Measurements from ENCODE around the gene XRCC1. TPM values are rescaled to one million over a fixed set of nuclear protein-coding genes. Genes with fewer than 3 reads are reported as not detected.

The XRCC1 gene
- total and polyA plus RNA-seq, 10 of the 15 experiments (the other 5 are each of a cell fraction or from before 2014, with no cell fraction given) = 2.0 to 51.1 (median 33.7) TPM

GRCh38 chr19:43498233-43498842, 77.0 kb downstream of the XRCC1 start:
- CTCF ChIA-PET = interaction anchor here (1.0 to 2.4 kb wide), 2 partner anchors 21 to 311 kb away, joined by 3 to 7 read pairs; no protein-coding TSS in a partner anchor
- in situ Hi-C loops (cut with MboI) = no loop called here
- TF ChIP-seq RFX5 (IDR thresholded peaks at IDR 0.05; ENCODE audit: low read depth, low read length) (no peak), CHD2 (IDR thresholded peaks at IDR 0.05; ENCODE audit: borderline replicate concordance, low read depth, low read length) (no peak), SPI1 (IDR thresholded peaks at IDR 0.05; ENCODE audit: borderline replicate concordance, insufficient read depth, low read depth, low read length) (no peak), SMC3 (IDR thresholded peaks at IDR 0.05; ENCODE audit: borderline replicate concordance, low read length) (no peak), IKZF2 (IDR thresholded peaks at IDR 0.05) (no peak), KAT2A (conservative IDR thresholded peaks at IDR 0.05; ENCODE audit: control insufficient read depth, low read depth, low read length) (no peak), TAF1 (IDR thresholded peaks at IDR 0.05; ENCODE audit: borderline replicate concordance, low read depth, low read length) (no peak), ZBTB33 (IDR thresholded peaks at IDR 0.05) (no peak), POLR2AphosphoS5 (IDR thresholded peaks at IDR 0.05; ENCODE audit: low read length) (no peak), CREM (IDR thresholded peaks at IDR 0.05; ENCODE audit: low read depth) (no peak), RB1 (IDR thresholded peaks at IDR 0.05; ENCODE audit: borderline replicate concordance) (no peak), CHD4 (IDR thresholded peaks at IDR 0.05) (no peak), KLF5 (IDR thresholded peaks at IDR 0.05; ENCODE audit: partially characterized antibody) (no peak)
- TF ChIP-seq, protein P1, sequence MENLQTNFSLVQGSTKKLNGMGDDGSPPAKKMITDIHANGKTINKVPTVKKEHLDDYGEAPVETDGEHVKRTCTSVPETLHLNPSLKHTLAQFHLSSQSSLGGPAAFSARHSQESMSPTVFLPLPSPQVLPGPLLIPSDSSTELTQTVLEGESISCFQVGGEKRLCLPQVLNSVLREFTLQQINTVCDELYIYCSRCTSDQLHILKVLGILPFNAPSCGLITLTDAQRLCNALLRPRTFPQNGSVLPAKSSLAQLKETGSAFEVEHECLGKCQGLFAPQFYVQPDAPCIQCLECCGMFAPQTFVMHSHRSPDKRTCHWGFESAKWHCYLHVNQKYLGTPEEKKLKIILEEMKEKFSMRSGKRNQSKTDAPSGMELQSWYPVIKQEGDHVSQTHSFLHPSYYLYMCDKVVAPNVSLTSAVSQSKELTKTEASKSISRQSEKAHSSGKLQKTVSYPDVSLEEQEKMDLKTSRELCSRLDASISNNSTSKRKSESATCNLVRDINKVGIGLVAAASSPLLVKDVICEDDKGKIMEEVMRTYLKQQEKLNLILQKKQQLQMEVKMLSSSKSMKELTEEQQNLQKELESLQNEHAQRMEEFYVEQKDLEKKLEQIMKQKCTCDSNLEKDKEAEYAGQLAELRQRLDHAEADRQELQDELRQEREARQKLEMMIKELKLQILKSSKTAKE (IDR thresholded peaks at IDR 0.05; ENCODE audit: low read depth, poor library complexity, severe bottlenecking) = no peak
- TF ChIP-seq, protein P2, sequence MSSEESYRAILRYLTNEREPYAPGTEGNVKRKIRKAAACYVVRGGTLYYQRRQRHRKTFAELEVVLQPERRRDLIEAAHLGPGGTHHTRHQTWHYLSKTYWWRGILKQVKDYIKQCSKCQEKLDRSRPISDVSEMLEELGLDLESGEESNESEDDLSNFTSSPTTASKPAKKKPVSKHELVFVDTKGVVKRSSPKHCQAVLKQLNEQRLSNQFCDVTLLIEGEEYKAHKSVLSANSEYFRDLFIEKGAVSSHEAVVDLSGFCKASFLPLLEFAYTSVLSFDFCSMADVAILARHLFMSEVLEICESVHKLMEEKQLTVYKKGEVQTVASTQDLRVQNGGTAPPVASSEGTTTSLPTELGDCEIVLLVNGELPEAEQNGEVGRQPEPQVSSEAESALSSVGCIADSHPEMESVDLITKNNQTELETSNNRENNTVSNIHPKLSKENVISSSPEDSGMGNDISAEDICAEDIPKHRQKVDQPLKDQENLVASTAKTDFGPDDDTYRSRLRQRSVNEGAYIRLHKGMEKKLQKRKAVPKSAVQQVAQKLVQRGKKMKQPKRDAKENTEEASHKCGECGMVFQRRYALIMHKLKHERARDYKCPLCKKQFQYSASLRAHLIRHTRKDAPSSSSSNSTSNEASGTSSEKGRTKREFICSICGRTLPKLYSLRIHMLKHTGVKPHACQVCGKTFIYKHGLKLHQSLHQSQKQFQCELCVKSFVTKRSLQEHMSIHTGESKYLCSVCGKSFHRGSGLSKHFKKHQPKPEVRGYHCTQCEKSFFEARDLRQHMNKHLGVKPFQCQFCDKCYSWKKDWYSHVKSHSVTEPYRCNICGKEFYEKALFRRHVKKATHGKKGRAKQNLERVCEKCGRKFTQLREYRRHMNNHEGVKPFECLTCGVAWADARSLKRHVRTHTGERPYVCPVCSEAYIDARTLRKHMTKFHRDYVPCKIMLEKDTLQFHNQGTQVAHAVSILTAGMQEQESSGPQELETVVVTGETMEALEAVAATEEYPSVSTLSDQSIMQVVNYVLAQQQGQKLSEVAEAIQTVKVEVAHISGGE (CRISPR knock-in tag; IDR thresholded peaks at IDR 0.05) = no peak
- TF ChIP-seq, protein P3, sequence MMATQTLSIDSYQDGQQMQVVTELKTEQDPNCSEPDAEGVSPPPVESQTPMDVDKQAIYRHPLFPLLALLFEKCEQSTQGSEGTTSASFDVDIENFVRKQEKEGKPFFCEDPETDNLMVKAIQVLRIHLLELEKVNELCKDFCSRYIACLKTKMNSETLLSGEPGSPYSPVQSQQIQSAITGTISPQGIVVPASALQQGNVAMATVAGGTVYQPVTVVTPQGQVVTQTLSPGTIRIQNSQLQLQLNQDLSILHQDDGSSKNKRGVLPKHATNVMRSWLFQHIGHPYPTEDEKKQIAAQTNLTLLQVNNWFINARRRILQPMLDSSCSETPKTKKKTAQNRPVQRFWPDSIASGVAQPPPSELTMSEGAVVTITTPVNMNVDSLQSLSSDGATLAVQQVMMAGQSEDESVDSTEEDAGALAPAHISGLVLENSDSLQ (IDR thresholded peaks at IDR 0.05) = no peak

More at GRCh38 chr19:43498233-43498842, 77.0 kb downstream of the XRCC1 start:
- intact Hi-C loops (cut with micrococcal nuclease; ENCODE audit: unreplicated experiment) = no loop called here
- H3K9me3 ChIP-seq (replicated peaks; ENCODE audit: control insufficient read depth, insufficient read depth, low read length) = no peaks in the 10 kb centered on the region
- 0 out of 4 replicates have a peak, but pooled peaks cover 0 to 4% of the 10 kb centered on the region in 2 experiments for H3K36me3 ChIP-seq (ENCODE audit: control insufficient read depth in 2 of 2, insufficient read depth in 2 of 2, low read length in 1 of 2)
- no peak overlapping the region for H2AFZ ChIP-seq (ENCODE audit: control insufficient read depth, low read depth, low read length)
- no peak overlapping the region for H3K4me3 ChIP-seq
- no peak overlapping the region for H3K27ac ChIP-seq (ENCODE audit: control insufficient read depth, insufficient read depth)
- no peak for ATAC-seq
- no peaks in the 10 kb centered on the region for H3K27me3 ChIP-seq (replicated peaks in 1 of 2; ENCODE audit: control insufficient read depth in 2 of 2, insufficient read depth in 2 of 2, low read length in 1 of 2)
- 65% methylated on average over 5 of the region's 5 CpGs for WGBS (ENCODE audit: insufficient coverage, insufficient replicate concordance, low lambda C conversion rate, missing lambda C conversion rate)
- no peaks in the 10 kb centered on the region for H4K20me1 ChIP-seq (ENCODE audit: control insufficient read depth, insufficient read depth)
- ChIA-PET POLR2A (no interaction called here), SMC1A (ENCODE audit: uncharacterized antibody, unreplicated experiment) (no interaction called here), RAD21 (ENCODE audit: unreplicated experiment) (interaction anchor here (0.6 kb wide), 1 partner anchor 30 kb away, joined by 3 read pairs; no protein-coding TSS in a partner anchor)
- no peak for DNase-seq (ENCODE audit: low read depth, low spot score)
- no peak for FAIRE-seq
- H3K4me1 ChIP-seq (ENCODE audit: control insufficient read depth, insufficient read depth, low read length) = no peaks in the 10 kb centered on the region
- no peaks in the 10 kb centered on the region; the same call in 1 of the 2 replicates for H3K79me2 ChIP-seq (ENCODE audit: control insufficient read depth, insufficient read depth, low read length)
- BruUV-seq (replicated peaks) = no TSS peak
- H3K9ac ChIP-seq (ENCODE audit: control insufficient read depth, insufficient read depth, low read length) = no peak overlapping the region
- H3K4me2 ChIP-seq (ENCODE audit: control insufficient read depth, insufficient read depth) = no peak overlapping the region

All from GM12878 (cell line).